HepG2 (cell line): ENCODE results near the gene TXNIP. TPM values are rescaled to one million over a fixed set of nuclear protein-coding genes. Genes with fewer than 3 reads are reported as not detected.

Experiments used
- ATF7 ChIP-seq, 2 experiments: fragments of 450-650 bp in 1 of 2; sonication (generic) in 1 of 2; formaldehyde crosslinking in 1 of 2; IDR thresholded peaks; 2 replicates each; pipeline versions ENCODE4 v1.4.0 to v1.6.1; 2016 to 2020; ENCODE audit warnings: antibody characterized with exemption in 1 of 2, mild to moderate bottlenecking in 1 of 2, missing genetic modification reagents in 1 of 2
- FOSL2 ChIP-seq: sonication (generic); formaldehyde crosslinking; IDR thresholded peaks from 2 replicates; pipeline ENCODE4 v1.4.0; 2020; ENCODE audit warnings: missing genetic modification reagents
- FOXA3 ChIP-seq: IDR thresholded peaks from 2 replicates; pipeline ENCODE4 v1.6.1; 2016; ENCODE audit warnings: missing genetic modification reagents, missing compliant biosample characterization
- GATA4 ChIP-seq: sonication (generic); IDR thresholded peaks from 2 replicates; pipeline ENCODE4 v1.6.1; 2016; ENCODE audit warnings: antibody characterized with exemption, low read depth, borderline replicate concordance
- GATAD2A ChIP-seq: IDR thresholded peaks from 2 replicates; pipeline ENCODE4 v1.6.1; 2016
- HIC2 ChIP-seq: sonication (generic); formaldehyde crosslinking; IDR thresholded peaks from 2 replicates; pipeline ENCODE4 v1.9.0; 2022; ENCODE audit warnings: low read depth, missing genetic modification reagents
- HOMEZ ChIP-seq: IDR thresholded peaks from 2 replicates; pipeline ENCODE4 v1.6.1; 2016; ENCODE audit warnings: low read depth
- KLF15 ChIP-seq: sonication (generic); formaldehyde crosslinking; IDR thresholded peaks from 2 replicates; pipeline ENCODE4 v1.8.1; 2023; ENCODE audit warnings: borderline replicate concordance, mild to moderate bottlenecking, inconsistent platforms, missing genetic modification reagents, mixed read lengths
- MLX ChIP-seq: IDR thresholded peaks from 2 replicates; pipeline ENCODE4 v1.6.1; 2016
- NCOA2 ChIP-seq: sonication (generic); formaldehyde crosslinking; IDR thresholded peaks from 2 replicates; pipeline ENCODE4 v1.8.0; 2022; ENCODE audit warnings: inconsistent platforms
- NFYC ChIP-seq: IDR thresholded peaks from 2 replicates; pipeline ENCODE4 v1.6.1; 2016; ENCODE audit warnings: missing genetic modification reagents, missing compliant biosample characterization
- PATZ1 ChIP-seq: sonication (generic); formaldehyde crosslinking; IDR thresholded peaks from 2 replicates; pipeline ENCODE4 v1.4.0; 2020; ENCODE audit warnings: missing genetic modification reagents
- RARA ChIP-seq: IDR thresholded peaks from 2 replicates; pipeline ENCODE4 v1.6.1; 2016; ENCODE audit warnings: missing genetic modification reagents, missing compliant biosample characterization
- RFXAP ChIP-seq: sonication (generic); formaldehyde crosslinking; IDR thresholded peaks from 2 replicates; pipeline ENCODE4 v1.4.0; 2020; ENCODE audit warnings: missing genetic modification reagents, borderline replicate concordance
- SNAPC2 ChIP-seq: sonication (generic); formaldehyde crosslinking; IDR thresholded peaks from 2 replicates; pipeline ENCODE4 v1.8.1; 2022; ENCODE audit warnings: mild to moderate bottlenecking, missing genetic modification reagents
- SOX5 ChIP-seq: IDR thresholded peaks from 2 replicates; pipeline ENCODE4 v1.6.1; 2016; ENCODE audit warnings: borderline replicate concordance
- SUZ12 ChIP-seq: fragments of 150-350 bp; IDR thresholded peaks from 2 replicates; pipeline ENCODE4 v1.6.1; 2014; ENCODE audit warnings: low read depth, low read length
- TCF7 ChIP-seq: sonication (generic); IDR thresholded peaks from 2 replicates; pipeline ENCODE4 v1.6.1; 2016; ENCODE audit warnings: antibody characterized with exemption, low read depth
- ZBTB25 ChIP-seq: IDR thresholded peaks from 2 replicates; pipeline ENCODE4 v1.6.1; 2018; ENCODE audit warnings: missing genetic modification reagents
- ZNF20 ChIP-seq: sonication (generic); formaldehyde crosslinking; IDR thresholded peaks from 2 replicates; pipeline ENCODE4 v1.4.0; 2020; ENCODE audit warnings: mild to moderate bottlenecking, moderate library complexity, missing genetic modification reagents
- ZNF382 ChIP-seq: sonication (generic); formaldehyde crosslinking; IDR thresholded peaks from 2 replicates; pipeline ENCODE4 v1.5.0; 2020; ENCODE audit warnings: missing genetic modification reagents, mild to moderate bottlenecking, borderline replicate concordance
- ZNF451 ChIP-seq: sonication (generic); formaldehyde crosslinking; IDR thresholded peaks from 2 replicates; pipeline ENCODE4 v1.5.0; 2020; ENCODE audit warnings: mild to moderate bottlenecking, missing genetic modification reagents
- ZNF747 ChIP-seq: sonication (generic); formaldehyde crosslinking; IDR thresholded peaks from 2 replicates; pipeline ENCODE4 v1.8.1; 2023; ENCODE audit warnings: missing genetic modification reagents, mild to moderate bottlenecking, borderline replicate concordance
- ZNF766 ChIP-seq: sonication (generic); formaldehyde crosslinking; IDR thresholded peaks from 2 replicates; pipeline ENCODE4 v1.5.0; 2020; ENCODE audit warnings: missing genetic modification reagents, borderline replicate concordance
- polyA plus RNA-seq, 8 experiments: library from polyadenylated mRNA; depleted of rRNA in 3 of 8; stranded (reverse) in 7 of 8; unstranded in 1 of 8; fragments of >200 nt; fragmentation: Illumina TruSeq in 4 of 8; extraction: Trizol in 4 of 8; gene quantifications; 2 replicates each; pipeline versions ENCODE4 v1.2.1 to v1.2.3, GENCODE V29; 2011 to 2016; ENCODE audit warnings: low read depth in 4 of 8, missing spikeins in 1 of 8, mixed read lengths in 1 of 8; ENCODE audit not compliant: insufficient read depth in 1 of 8
- total RNA-seq, 5 experiments: library from RNA; depleted of rRNA; stranded (reverse); fragments of >200 nt; fragmentation: Illumina TruSeq; extraction: Trizol; gene quantifications; 2 replicates each; pipeline ENCODE4 v1.2.3, GENCODE V29; 2016; ENCODE audit warnings: low read depth in 1 of 5

TXNIP gene
- total and polyA plus RNA-seq, 2 of the 13 experiments (the other 11 are each of a cell fraction or from before 2014, with no cell fraction given), result 24.4 to 237 TPM

GRCh38 chr1:145997016-145997717 is 788 bp upstream of the TXNIP start (continued):
- TF ChIP-seq ZNF382 (CRISPR knock-in tag) (no peak), ZNF747 (no peak), HIC2 (CRISPR knock-in tag) (no peak), ATF7 (IDR thresholded peaks at IDR 0.05) (no peak), ATF7 (CRISPR knock-in tag; IDR thresholded peaks at IDR 0.05) (no peak), RARA (0 out of 2 replicates have a peak, but pooled peaks have one; percentile 10), SOX5 (CRISPR knock-in tag) (peak; percentile 54; the same call in 1 of the 2 replicates), ZBTB25 (0 out of 2 replicates have a peak, but pooled peaks have one; percentile 3), NFYC (CRISPR knock-in tag) (no peak), MLX (CRISPR knock-in tag) (peak; percentile 69; the same call in 1 of the 2 replicates), KLF15 (CRISPR knock-in tag) (no peak), FOXA3 (CRISPR knock-in tag) (peak; percentile 81), GATAD2A (CRISPR knock-in tag) (peak; percentile 48; the same call in 1 of the 2 replicates), ZNF451 (CRISPR knock-in tag) (no peak), GATA4 (peak; percentile 37; the same call in 1 of the 2 replicates), NCOA2 (CRISPR knock-in tag) (0 out of 2 replicates have a peak, but pooled peaks have one; percentile 27), SUZ12 (no peak), ZNF20 (CRISPR knock-in tag) (no peak), ZNF766 (CRISPR knock-in tag) (no peak), SNAPC2 (peak; percentile 56; the same call in 1 of the 2 replicates), HOMEZ (CRISPR knock-in tag) (peak; percentile 10; the same call in 1 of the 2 replicates), RFXAP (CRISPR knock-in tag) (0 out of 2 replicates have a peak, but pooled peaks have one; percentile 10), TCF7 (peak; percentile 42; the same call in 1 of the 2 replicates), FOSL2 (CRISPR knock-in tag) (peak; percentile 78), PATZ1 (peak; percentile 85)
